Skeletal muscle cell (primary cell): Measurements from ENCODE around the gene HOGA1.
A peak's percentile ranks its signal among the peaks of the same experiment; 100 is the strongest.

ENCODE experiments used
- DNase-seq: peaks from one replicate; pipeline ENCODE4 v3.0.0-alpha.2; 2010; ENCODE audit warnings: low read depth
- H3K4me3 ChIP-seq: 2 replicates; pipeline ENCODE4 v1.5.1; 2011; ENCODE audit warnings: low read depth, mild to moderate bottlenecking, control low read depth, low read length, moderate library complexity

The HOGA1 gene

GRCh38 chr10:97584060-97584797 is at the start of gene HOGA1:
HOGA1 (plus strand) TSS chr10:97584389; CDS start chr10:97584704, 315 bp downstream.
- no peak for DNase-seq
- H3K4me3 ChIP-seq = no peak within 1 kb of the TSS

GRCh38 chr10:97534746-97535367 is 49.3 kb upstream of the HOGA1 start:
- no peak overlapping the region for H3K4me3 ChIP-seq
- no peak for DNase-seq

GRCh38 chr10:97537186-97537869 is 46.9 kb upstream of the HOGA1 start:
- H3K4me3 ChIP-seq = no peak overlapping the region
- no peak for DNase-seq

- H3K4me3 ChIP-seq = no peak overlapping the region
- DNase-seq = no peak
Observed at GRCh38 chr10:97538411-97538810, 45.8 kb upstream of the HOGA1 start.

GRCh38 chr10:97538839-97539238 is 45.4 kb upstream of the HOGA1 start:
- H3K4me3 ChIP-seq = no peak overlapping the region
- no peak for DNase-seq

GRCh38 chr10:97539523-97540200 is 44.5 kb upstream of the HOGA1 start:
- DNase-seq = peak; percentile 80

GRCh38 chr10:97540669-97541500 is 43.3 kb upstream of the HOGA1 start:
- DNase-seq = no peak
- H3K4me3 ChIP-seq = no peak overlapping the region

More at GRCh38 chr10:97539523-97540200, 44.5 kb upstream of the HOGA1 start:
- H3K4me3 ChIP-seq = no peak overlapping the region

GRCh38 chr10:97542169-97543024 is 41.8 kb upstream of the HOGA1 start:
- DNase-seq = peak; percentile 95
- no peak overlapping the region for H3K4me3 ChIP-seq

- DNase-seq = peak; percentile 96
- H3K4me3 ChIP-seq = no peak overlapping the region
Observed at GRCh38 chr10:97543025-97543546, 41.1 kb upstream of the HOGA1 start.

GRCh38 chr10:97546456-97547270 is 37.5 kb upstream of the HOGA1 start:
- H3K4me3 ChIP-seq = no peak overlapping the region
- DNase-seq = no peak

- DNase-seq = no peak
- H3K4me3 ChIP-seq = no peak overlapping the region
Observed at GRCh38 chr10:97547271-97547600, 37.0 kb upstream of the HOGA1 start.

GRCh38 chr10:97547962-97548361 is 36.2 kb upstream of the HOGA1 start:
- no peak for DNase-seq
- H3K4me3 ChIP-seq = no peak overlapping the region

GRCh38 chr10:97548828-97549455 is 35.2 kb upstream of the HOGA1 start:
- no peak for DNase-seq
- no peak overlapping the region for H3K4me3 ChIP-seq

- no peak for DNase-seq
- no peak overlapping the region for H3K4me3 ChIP-seq
Observed at GRCh38 chr10:97549587-97550322, 34.4 kb upstream of the HOGA1 start.

GRCh38 chr10:97550336-97551149 is 33.6 kb upstream of the HOGA1 start:
- DNase-seq = no peak
- H3K4me3 ChIP-seq = no peak overlapping the region

- no peak overlapping the region for H3K4me3 ChIP-seq
Observed at GRCh38 chr10:97551271-97551670, 32.9 kb upstream of the HOGA1 start.

More at GRCh38 chr10:97551271-97551670, 32.9 kb upstream of the HOGA1 start:
- DNase-seq = no peak
